ENCODE results near the gene TPCN1. TPM values are rescaled to one million over a fixed set of nuclear protein-coding genes. Genes with fewer than 3 reads are reported as not detected.
A peak's percentile ranks its signal among the peaks of the same experiment; 100 is the strongest.

Gene TPCN1
- total RNA-seq, 1 experiment from 2014 or later = 7.6 TPM

DNA sequence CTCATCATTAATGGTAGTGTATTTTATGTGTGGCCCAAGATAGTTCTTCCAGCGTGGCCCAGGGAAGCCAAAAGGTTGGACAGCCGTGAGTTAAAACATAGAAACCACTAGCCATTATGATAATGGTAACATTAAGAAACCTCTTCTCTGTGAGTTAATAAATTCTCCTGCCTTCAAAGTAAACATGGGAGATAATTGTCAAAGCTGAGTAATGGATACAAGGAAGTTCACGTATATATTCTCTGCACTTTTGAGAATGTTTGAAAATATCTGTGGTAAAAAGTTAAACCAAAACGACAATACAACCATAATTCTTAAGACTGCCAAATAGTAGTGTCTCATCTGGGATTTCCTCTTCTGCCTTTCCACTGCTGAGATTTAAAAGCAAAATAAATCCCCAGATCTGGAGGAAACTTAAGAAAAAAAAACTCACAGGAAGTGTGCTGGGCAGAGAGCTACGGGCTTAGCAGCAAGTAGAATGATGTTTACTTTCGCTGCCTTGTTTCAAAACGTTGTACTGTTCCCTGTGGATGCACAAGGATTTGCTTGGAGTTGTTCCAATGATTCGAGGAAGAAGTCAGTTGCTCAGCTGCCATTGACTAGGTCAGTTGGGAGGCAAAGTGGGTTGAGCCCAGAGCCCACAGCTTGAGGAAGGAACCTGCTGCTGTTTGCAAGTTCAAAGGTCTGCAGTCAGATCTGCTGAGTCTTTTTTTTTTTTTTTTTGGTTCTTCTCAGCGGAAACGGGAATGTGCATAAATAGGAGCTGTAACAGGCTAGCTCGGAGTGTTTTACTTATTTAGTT is 1.7 kb downstream of the TPCN1 start:
- H3K4me3 ChIP-seq = no peak overlapping the region
- peaks cover 33% of the 10 kb centered on the region for H3K4me1 ChIP-seq (replicated peaks)
- peak overlapping the region; percentile 56 for H3K27ac ChIP-seq
- H3K9me3 ChIP-seq (replicated peaks) = no peaks in the 10 kb centered on the region
- H3K27me3 ChIP-seq (replicated peaks) = no peaks in the 10 kb centered on the region
- DNase-seq (ENCODE audit: low read depth in 1 of 2, low spot score in 2 of 2) = peak; percentile 56 to 83
- H3K36me3 ChIP-seq = no peaks in the 10 kb centered on the region; the same call in 1 of the 2 replicates

DNA sequence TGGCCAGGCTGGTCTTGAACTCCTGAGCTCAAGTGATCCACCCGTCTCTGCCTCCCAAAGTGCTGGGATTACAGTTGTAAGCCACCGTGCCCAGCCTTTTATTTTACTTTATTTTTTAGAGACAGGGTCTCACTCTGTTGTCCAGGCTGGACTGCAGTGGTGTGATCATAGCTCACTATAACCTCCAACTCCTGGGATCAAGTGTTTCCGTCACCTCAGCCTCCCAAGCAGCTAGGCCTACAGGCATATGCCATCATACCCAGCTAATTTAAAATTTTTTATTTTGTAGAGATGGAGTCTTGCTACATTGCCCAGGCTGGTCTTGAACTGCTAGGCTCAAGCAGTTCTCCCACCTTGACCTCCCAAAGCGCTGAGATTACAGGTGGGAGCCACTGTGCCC is 3.7 kb downstream of the TPCN1 start:
- no peak for DNase-seq (ENCODE audit: low read depth in 1 of 2, low spot score in 2 of 2)
- Histone ChIP-seq H3K9me3 (replicated peaks) (no peaks in the 10 kb centered on the region), H3K4me1 (replicated peaks) (peaks cover 33% of the 10 kb centered on the region), H3K4me3 (no peak overlapping the region), H3K27me3 (replicated peaks) (no peaks in the 10 kb centered on the region), H3K36me3 (peaks cover 6% of the 10 kb centered on the region), H3K27ac (no peak overlapping the region)

DNA sequence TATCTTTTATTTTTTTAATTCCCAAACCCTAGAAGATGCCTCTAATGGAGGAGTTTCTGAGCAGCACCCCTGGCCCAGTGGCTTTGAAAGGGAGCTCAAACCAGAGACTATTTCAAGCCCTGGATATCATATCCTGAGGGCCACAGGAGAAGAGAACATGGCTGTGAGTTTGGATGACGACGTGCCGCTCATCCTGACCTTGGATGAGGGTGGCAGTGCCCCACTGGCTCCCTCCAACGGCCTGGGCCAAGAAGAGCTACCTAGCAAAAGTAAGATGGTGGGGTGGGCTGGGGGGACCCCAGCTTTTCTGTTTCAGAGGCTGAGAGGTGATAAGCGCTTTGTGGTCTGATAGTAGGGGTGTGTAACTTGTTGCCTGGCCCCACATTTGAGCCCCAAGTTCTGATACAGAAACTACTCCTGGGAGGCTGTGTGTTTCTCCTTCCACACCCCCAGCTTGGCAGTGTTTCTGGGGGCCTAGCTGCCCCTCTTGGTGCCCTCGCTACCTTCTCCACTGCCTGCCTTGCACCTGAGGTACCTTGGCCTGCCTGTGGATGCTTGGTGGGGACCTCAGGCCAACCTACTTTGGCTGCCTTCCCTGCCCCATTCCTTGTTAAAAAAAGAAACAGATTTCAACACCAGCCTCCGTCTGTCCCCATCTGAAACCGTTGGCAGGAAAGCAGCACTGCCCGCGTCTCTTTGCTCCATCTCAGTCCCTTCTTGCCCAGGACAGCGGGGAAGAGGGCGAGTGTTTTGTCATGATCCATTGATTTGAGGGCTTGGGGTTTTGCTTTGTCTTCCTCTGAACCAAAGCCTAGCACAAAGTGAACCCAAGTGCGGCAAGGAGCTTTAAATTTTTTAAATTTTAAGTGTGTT is 5.7 kb downstream of the TPCN1 start:
- Histone ChIP-seq H3K4me1 (replicated peaks) (peaks cover 35% of the 10 kb centered on the region), H3K27ac (no peak overlapping the region), H3K36me3 (peaks cover 22% of the 10 kb centered on the region), H3K27me3 (replicated peaks) (no peaks in the 10 kb centered on the region), H3K9me3 (replicated peaks) (no peaks in the 10 kb centered on the region), H3K4me3 (no peak overlapping the region)
- no peak for DNase-seq (ENCODE audit: low read depth in 1 of 2, low spot score in 2 of 2)

DNA sequence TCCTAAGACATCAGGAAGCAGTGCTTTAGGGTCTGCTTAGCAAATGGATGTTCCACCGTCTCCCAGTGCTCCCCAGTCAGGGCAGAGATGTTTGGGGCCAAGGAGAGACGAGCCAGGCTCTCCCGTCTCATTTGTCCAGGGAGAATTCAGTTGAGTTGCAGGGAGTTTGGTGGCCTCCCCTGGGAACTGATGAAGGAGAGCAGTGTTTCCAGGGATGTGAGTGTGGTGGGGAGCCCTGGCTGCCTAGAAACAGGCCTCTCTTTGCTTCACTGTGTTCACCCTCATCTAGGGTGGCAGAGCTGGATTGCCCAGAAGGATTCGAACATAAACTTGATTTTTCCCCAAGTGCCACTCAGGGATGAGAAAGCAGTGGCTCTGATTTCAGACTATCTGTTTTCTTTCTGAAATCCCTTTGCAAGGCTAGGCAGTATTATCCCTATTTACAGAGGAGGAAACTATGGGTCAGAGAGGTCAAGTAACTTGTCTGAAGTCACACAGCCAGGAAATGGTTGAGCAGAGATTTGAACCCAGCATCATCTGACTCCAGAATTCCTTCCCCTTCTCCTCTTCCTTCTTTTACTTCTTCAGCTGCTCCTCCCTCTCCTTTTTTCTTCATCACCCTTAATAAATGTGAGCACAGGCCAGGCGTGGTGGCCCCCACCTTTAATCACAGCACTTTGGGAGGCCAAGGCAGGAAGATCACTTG is 6.6 kb downstream of the TPCN1 start:
- Histone ChIP-seq H3K9me3 (replicated peaks) (no peaks in the 10 kb centered on the region), H3K36me3 (peaks cover 26% of the 10 kb centered on the region), H3K27ac (no peak overlapping the region), H3K4me3 (no peak overlapping the region), H3K27me3 (replicated peaks) (no peaks in the 10 kb centered on the region), H3K4me1 (replicated peaks) (peaks cover 27% of the 10 kb centered on the region)
- DNase-seq (ENCODE audit: low read depth in 1 of 2, low spot score in 2 of 2) = no peak

DNA sequence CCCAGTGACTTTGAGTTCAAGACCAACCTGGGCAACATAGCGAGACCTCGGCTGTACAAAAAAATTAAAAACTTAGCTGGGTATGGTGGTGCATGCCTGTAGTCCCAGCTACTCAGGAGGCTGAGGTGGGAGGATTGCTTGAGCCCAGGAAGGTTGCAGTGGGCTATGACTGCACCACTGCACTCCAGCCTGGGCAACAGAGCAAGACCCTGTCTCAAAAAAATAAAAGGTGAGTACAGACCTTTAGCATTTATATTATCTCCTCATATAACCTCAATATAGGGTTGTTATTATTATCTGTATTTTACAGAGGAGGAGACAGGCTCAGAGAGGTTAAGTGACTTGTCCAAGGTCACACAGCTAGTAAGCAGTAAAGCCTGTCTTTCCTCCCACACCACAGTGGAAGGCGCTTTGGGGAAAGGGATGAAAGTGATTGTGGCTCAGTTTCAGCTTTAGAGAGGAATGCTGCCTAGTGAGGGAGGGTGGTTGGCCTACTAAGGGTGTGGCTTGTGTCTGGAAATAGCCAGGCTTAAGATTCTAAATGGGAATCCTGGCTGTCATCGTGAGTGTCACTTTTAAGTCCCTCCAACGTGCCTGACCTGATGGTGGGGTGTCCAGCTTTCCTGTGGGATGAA is 7.2 kb downstream of the TPCN1 start:
- H3K36me3 ChIP-seq = peaks cover 26% of the 10 kb centered on the region
- H3K4me1 ChIP-seq (replicated peaks) = peaks cover 20% of the 10 kb centered on the region
- no peaks in the 10 kb centered on the region for H3K9me3 ChIP-seq (replicated peaks)
- H3K27me3 ChIP-seq (replicated peaks) = no peaks in the 10 kb centered on the region
- no peak overlapping the region for H3K27ac ChIP-seq
- H3K4me3 ChIP-seq = no peak overlapping the region
- DNase-seq (ENCODE audit: low read depth in 1 of 2, low spot score in 2 of 2) = no peak

DNA sequence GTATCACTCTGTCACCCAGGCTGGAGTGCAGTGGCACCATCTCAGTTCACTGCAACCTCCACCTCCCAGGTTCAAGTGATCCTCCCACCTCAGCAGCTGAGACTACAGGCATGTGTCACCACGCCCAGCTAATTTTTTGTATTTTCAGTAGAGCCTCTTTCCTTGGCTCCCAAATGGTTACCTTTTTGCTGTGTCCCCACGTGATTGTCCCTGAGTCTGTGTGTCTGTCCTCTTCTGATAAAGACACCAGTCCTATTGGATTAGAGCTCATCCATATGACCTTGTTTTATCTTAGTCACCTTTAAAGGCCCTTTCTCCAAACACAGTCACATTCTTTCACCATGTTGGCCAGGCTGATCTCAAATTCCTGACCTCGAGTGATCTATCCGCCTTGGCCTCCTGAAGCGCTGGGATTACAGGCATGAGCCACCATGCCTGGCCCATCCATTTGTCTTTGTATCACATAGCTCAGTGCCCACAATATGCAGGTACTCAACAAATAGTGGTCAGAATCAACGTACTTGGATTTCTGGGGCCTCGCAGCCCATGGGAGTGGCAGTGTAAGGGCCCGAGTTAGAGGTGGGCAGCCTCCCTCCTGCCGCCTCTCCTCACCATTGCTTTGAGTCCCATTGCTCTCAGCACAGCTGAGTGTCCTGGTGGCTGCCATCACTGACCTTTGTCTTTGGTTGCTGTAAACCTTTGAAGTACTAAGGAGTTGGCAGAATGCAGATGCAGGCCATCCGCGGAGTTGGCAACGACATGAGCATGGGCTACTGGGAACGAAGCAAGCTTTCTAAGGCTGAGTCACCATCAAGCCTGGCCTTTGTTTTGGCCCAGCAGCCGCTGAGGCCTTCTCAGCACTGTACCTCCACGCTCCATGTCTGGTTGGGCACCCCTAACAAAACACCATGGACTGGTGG is 9.3 kb downstream of the TPCN1 start:
- Histone ChIP-seq H3K27me3 (replicated peaks) (no peaks in the 10 kb centered on the region), H3K36me3 (peaks cover 26% of the 10 kb centered on the region), H3K9me3 (replicated peaks) (no peaks in the 10 kb centered on the region), H3K4me3 (no peak overlapping the region), H3K4me1 (replicated peaks) (peaks cover 14% of the 10 kb centered on the region), H3K27ac (no peak overlapping the region)
- no peak for DNase-seq (ENCODE audit: low read depth in 1 of 2, low spot score in 2 of 2)

DNA sequence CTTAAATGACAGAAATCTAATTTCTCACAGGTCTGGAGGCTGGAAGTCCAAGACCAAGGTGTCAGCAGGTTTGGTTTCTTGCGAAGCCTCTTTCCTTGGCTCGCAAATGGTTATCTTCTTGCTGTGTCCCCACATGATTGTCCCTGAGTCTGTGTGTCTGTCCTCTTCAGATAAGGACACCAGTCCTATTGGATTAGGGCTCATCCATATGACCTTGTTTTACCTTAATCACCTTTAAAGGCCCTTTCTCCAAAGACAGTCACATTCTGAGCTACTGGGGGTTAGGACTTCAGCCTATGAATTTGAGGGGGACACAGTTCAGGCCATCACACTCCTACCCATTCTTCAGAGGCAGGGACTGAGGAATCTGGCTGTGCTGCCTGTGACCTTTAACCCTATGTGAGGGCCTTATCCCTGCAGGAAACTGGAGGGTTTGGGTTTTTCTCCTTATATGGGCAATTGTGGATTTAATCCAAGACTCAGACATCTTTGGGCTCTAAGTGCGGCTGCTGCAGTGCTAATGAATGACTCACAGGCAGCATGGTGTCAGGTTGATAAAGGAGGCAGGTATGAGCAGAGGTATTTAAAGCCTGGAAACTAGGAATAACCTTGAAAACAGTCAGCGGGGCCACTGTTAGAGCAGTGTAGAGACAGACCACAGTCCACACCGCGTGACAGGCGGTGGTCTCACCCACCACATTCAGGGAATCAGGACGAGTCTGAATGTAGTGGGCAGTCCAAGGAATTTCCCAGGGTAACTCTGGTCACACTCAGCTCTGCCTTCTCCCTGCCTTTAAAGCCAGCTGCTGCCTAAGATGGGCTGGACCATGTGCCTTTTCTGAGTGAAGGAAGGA is 10.2 kb downstream of the TPCN1 start:
- Histone ChIP-seq H3K27ac (no peak overlapping the region), H3K4me3 (no peak overlapping the region), H3K27me3 (replicated peaks) (no peaks in the 10 kb centered on the region), H3K36me3 (peaks cover 26% of the 10 kb centered on the region), H3K4me1 (replicated peaks) (peaks cover 14% of the 10 kb centered on the region), H3K9me3 (replicated peaks) (no peaks in the 10 kb centered on the region)
- DNase-seq (ENCODE audit: low read depth in 1 of 2, low spot score in 2 of 2) = no peak

DNA sequence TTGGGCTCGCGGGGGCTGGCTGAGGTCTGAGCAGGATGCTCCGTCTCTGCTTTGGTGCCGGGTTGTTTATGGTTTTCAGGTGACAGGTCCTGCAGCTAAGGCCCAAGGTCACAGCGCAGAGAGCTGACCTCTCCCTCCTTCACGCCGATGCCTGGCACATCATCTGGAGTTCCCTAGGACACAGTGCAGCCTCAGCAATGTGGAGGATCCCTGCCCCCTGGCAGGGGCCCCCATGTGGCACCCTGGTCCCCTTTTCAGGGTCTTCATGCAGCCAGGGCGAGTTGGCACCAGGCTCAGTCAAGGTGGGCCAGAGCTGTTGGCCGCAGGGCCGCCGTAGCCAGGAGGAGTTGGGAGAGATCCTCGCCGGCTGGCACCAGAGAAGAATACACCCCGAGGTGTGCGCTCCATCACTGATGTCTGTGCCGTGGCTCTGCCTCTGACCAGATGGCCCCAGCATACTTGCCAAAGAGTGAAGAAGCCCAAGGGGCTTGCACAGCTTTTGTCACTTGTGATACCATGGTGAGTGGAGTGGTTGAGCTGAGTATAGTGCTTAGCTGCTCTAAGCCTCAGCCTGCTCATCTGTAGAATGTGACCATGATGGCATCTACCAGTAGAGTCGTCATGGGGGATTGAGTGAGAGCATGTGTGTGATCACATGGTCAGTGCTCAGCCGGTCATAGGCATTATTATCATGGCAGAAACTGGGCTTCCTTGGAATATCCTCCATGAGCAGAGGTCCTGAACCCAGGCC is 11.0 kb downstream of the TPCN1 start:
- Histone ChIP-seq H3K27ac (no peak overlapping the region), H3K36me3 (peaks cover 26% of the 10 kb centered on the region), H3K27me3 (replicated peaks) (no peaks in the 10 kb centered on the region), H3K9me3 (replicated peaks) (no peaks in the 10 kb centered on the region), H3K4me1 (replicated peaks) (peaks cover 14% of the 10 kb centered on the region), H3K4me3 (no peak overlapping the region)
- no peak for DNase-seq (ENCODE audit: low read depth in 1 of 2, low spot score in 2 of 2)

DNA sequence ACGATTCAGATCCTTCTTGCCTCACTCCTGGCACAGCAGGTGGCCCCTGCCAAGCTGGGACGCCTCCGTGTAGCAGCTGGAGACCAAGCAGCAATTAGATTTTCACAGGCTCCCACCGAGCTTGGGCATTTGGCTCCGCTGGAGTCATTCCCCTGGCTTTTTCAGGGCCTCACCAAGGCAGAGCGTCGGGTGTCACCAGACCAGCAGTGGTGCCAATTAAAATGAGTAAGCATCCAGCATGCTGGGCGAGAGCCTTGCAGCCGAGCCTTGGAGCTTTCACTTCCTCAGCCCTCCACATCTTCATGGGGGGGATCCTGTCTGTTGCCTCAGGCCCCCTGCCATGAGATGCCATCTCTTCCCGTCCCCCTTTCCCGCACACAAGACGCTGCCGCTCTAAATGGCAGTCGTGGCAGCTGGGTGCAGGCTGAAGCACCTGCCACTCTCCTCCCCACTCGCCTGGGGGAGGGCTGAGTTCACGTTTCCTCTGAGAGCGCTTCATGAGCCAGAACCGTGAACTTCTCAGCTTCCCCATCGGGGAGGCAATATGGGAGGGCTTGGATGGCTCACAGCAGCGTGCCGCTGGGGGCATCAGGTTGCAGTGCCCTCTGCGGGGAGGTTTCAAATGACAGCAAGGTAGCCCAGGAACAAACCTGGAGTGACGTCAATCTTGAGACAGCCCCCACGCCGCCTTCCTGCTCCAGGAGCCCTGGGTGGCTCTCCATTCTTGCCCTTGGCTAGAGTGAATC is 11.7 kb downstream of the TPCN1 start:
- DNase-seq (ENCODE audit: low read depth in 1 of 2, low spot score in 2 of 2) = no peak
- Histone ChIP-seq H3K9me3 (replicated peaks) (no peaks in the 10 kb centered on the region), H3K27ac (no peak overlapping the region)

DNA sequence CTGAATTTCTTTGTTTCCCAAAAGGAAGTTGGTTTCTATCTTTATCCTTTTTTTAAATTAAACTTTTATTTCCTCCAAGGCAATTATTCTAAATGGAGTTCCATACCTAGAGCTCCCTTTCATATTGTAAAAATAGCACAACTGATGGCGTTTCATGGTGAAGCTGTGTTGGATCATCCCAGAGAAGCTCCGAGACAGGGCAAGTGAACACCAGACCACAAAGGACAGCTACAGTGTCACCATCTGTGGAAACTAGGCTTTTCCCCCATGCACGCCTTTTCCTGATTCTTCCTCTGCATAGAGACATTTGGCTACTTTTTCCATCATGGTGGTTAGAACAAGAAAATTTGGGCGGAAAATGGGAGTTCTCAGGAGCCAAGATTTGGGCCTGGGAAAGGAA is 12.7 kb downstream of the TPCN1 start:
- Histone ChIP-seq H3K4me3 (no peak overlapping the region), H3K27ac (no peak overlapping the region), H3K27me3 (replicated peaks) (no peaks in the 10 kb centered on the region), H3K36me3 (peaks cover 22% of the 10 kb centered on the region), H3K4me1 (replicated peaks) (peaks cover 21% of the 10 kb centered on the region), H3K9me3 (replicated peaks) (no peaks in the 10 kb centered on the region)
- no peak for DNase-seq (ENCODE audit: low read depth in 1 of 2, low spot score in 2 of 2)

More for the DNA sequence above, 11.7 kb downstream of the TPCN1 start:
- Histone ChIP-seq H3K4me3 (no peak overlapping the region), H3K36me3 (peaks cover 26% of the 10 kb centered on the region), H3K4me1 (replicated peaks) (peaks cover 14% of the 10 kb centered on the region), H3K27me3 (replicated peaks) (no peaks in the 10 kb centered on the region)

DNA sequence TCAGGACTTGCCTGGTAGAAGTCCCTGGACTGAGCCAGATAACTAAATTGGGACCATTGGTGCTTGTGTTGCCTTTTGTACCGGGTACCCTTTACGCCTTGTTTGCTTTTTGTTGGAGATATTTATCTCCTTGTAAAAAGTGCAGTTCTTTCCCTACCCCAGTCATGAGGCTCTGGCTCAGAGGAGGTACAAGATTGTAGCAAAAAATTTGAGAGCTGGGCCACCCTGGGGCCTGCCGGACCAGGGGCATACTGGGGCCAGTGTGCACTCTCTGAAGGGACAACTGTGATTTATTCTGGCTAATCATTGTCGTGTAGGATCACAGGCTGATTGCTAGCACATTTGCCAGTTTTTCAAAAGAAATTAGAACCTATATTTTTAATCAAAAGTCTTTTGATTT is 13.2 kb downstream of the TPCN1 start:
- Histone ChIP-seq H3K4me1 (replicated peaks) (peaks cover 27% of the 10 kb centered on the region), H3K9me3 (replicated peaks) (no peaks in the 10 kb centered on the region), H3K27ac (no peak overlapping the region), H3K4me3 (no peak overlapping the region), H3K27me3 (replicated peaks) (no peaks in the 10 kb centered on the region), H3K36me3 (peaks cover 21% of the 10 kb centered on the region)
- DNase-seq (ENCODE audit: low read depth in 1 of 2, low spot score in 2 of 2) = no peak
